Neural cell (in vitro differentiated cells): ENCODE results near the gene GLTP. TPM values are rescaled to one million over a fixed set of nuclear protein-coding genes. Genes with fewer than 3 reads are reported as not detected.

Source experiments
- H2AFZ ChIP-seq: fragments of 200-600, 300-800 bp; sonication (generic), shearing (Covaris generic); 2 replicates; pipeline ENCODE4 v1.6.0; 2014; ENCODE audit warnings: low read depth, mild to moderate bottlenecking, antibody characterized with exemption, low read length, moderate library complexity
- H3F3A ChIP-seq: fragments of 200-600 bp; shearing (Covaris generic); 2 replicates; pipeline ENCODE4 v1.6.1; 2016; ENCODE audit warnings: mild to moderate bottlenecking, moderate library complexity, mixed read lengths, antibody characterized with exemption, low read length; ENCODE audit not compliant: insufficient read depth, poor library complexity, severe bottlenecking
- H3K27ac ChIP-seq: fragments of 200-600, 300-800 bp; sonication (generic), shearing (Covaris generic); 2 replicates; pipeline ENCODE4 v1.5.1; 2014; ENCODE audit warnings: mild to moderate bottlenecking, low read length, moderate library complexity
- H3K27me3 ChIP-seq: fragments of 300-800, 200-600 bp; sonication (generic), shearing (Covaris generic); 2 replicates; pipeline ENCODE4 v1.6.0; 2014; ENCODE audit warnings: mild to moderate bottlenecking, low read depth, low read length, moderate library complexity; ENCODE audit not compliant: insufficient read depth
- H3K36me3 ChIP-seq: fragments of 300-800, 200-600 bp; sonication (generic), shearing (Covaris generic); 2 replicates; pipeline ENCODE4 v1.5.1; 2014; ENCODE audit warnings: mild to moderate bottlenecking, antibody characterized with exemption, low read length, moderate library complexity; ENCODE audit not compliant: insufficient read depth
- H3K4me2 ChIP-seq: fragments of 300-800, 200-600 bp; sonication (generic), shearing (Covaris generic); 2 replicates; pipeline ENCODE4 v1.6.0; 2014; ENCODE audit warnings: mild to moderate bottlenecking, low read length
- H3K4me3 ChIP-seq: fragments of 300-800, 200-600 bp; sonication (generic), shearing (Covaris generic); 2 replicates; pipeline ENCODE4 v1.5.1; 2014; ENCODE audit warnings: mild to moderate bottlenecking, low read length, moderate library complexity
- H3K79me2 ChIP-seq: fragments of 200-600 bp; shearing (Covaris generic); replicated peaks from 2 replicates; pipeline ENCODE4 v1.6.0; 2014; ENCODE audit warnings: mild to moderate bottlenecking, low read length, moderate library complexity; ENCODE audit not compliant: insufficient read depth
- H3K9ac ChIP-seq: fragments of 300-800, 200-600 bp; sonication (generic), shearing (Covaris generic); 2 replicates; pipeline ENCODE4 v1.6.1; 2016; ENCODE audit warnings: mild to moderate bottlenecking, low read length, mixed read lengths
- H3K9me2 ChIP-seq: fragments of 200-600 bp; shearing (Covaris generic); 2 replicates; pipeline ENCODE4 v1.6.1; 2016; ENCODE audit warnings: mild to moderate bottlenecking, low read length, mixed read lengths; ENCODE audit not compliant: insufficient read depth
- H3K9me3 ChIP-seq: fragments of 200-600, 300-800 bp; sonication (generic), shearing (Covaris generic); 2 replicates; pipeline ENCODE4 v1.6.1; 2016; ENCODE audit warnings: mild to moderate bottlenecking, mixed run types, low read length, moderate library complexity, mixed read lengths
- H4K20me1 ChIP-seq: fragments of 200-600 bp; shearing (Covaris generic); 2 replicates; pipeline ENCODE4 v1.6.1; 2016; ENCODE audit warnings: mild to moderate bottlenecking, mixed run types; ENCODE audit not compliant: insufficient read depth
- CTCF ChIP-seq: fragments of 450-650 bp; IDR thresholded peaks from 2 replicates; pipeline ENCODE4 v1.5.1; 2014; ENCODE audit warnings: antibody characterized with exemption, mild to moderate bottlenecking, moderate library complexity; ENCODE audit not compliant: poor library complexity, severe bottlenecking
- EP300 ChIP-seq: fragments of 450-650 bp; conservative IDR thresholded peaks from 2 replicates; pipeline ENCODE4 v1.6.1; 2014; ENCODE audit warnings: antibody characterized with exemption, mild to moderate bottlenecking, moderate library complexity; ENCODE audit not compliant: poor library complexity, severe bottlenecking
- EZH2 ChIP-seq: fragments of 200-600, 300-800 bp; shearing (Covaris generic), sonication (generic); IDR thresholded peaks from 2 replicates; pipeline ENCODE4 v1.6.1; 2014; ENCODE audit warnings: antibody characterized with exemption, low read length, borderline replicate concordance, mild to moderate bottlenecking; ENCODE audit not compliant: insufficient read depth, poor library complexity, severe bottlenecking
- MXI1 ChIP-seq: fragments of 450-650 bp; conservative IDR thresholded peaks from 2 replicates; pipeline ENCODE4 v1.6.1; 2014; ENCODE audit warnings: antibody characterized with exemption, mild to moderate bottlenecking; ENCODE audit not compliant: poor library complexity, severe bottlenecking
- POLR2AphosphoS5 ChIP-seq: IDR thresholded peaks from 2 replicates; pipeline ENCODE4 v1.6.1; 2012
- RAD21 ChIP-seq: fragments of 450-650 bp; conservative IDR thresholded peaks from 2 replicates; pipeline ENCODE4 v1.6.1; 2014; ENCODE audit warnings: antibody characterized with exemption, mild to moderate bottlenecking, moderate library complexity
- SMC3 ChIP-seq: fragments of 450-650 bp; conservative IDR thresholded peaks from 2 replicates; pipeline ENCODE4 v1.6.1; 2014; ENCODE audit warnings: antibody characterized with exemption, mild to moderate bottlenecking, moderate library complexity; ENCODE audit not compliant: poor library complexity
- TAF1 ChIP-seq: IDR thresholded peaks from 2 replicates; pipeline ENCODE4 v1.6.1; 2012; ENCODE audit warnings: low read depth
- polyA plus RNA-seq: library from polyadenylated mRNA; depleted of rRNA; stranded (reverse); fragments of >200 nt; gene quantifications from 2 replicates; pipeline ENCODE4 v1.2.3, GENCODE V29; 2014
- TF ChIP-seq, protein P1 (sequence below): IDR thresholded peaks from 2 replicates; pipeline ENCODE4 v1.6.1; 2012; ENCODE audit warnings: borderline replicate concordance

Gene GLTP
- polyA plus RNA-seq, 1 donor from 2014 or later = 25.0 TPM

DNA sequence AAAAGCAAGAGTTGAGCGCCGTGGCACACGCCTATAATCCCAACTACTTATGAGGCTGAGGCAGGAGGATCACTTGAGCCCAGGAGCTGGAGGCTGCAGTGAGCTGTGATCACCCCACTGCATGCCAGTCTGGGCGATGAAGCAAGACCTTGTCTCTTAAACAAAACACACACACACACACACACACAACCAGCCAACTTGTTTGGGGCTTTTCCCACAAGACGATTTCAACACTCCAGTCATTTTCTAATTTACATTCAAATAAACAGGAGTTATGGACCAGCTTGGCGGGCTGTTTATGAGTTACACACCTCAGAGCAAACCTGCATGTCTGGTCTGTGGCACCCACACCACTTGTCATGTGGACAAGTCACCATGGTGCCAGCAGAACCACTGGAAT lies 6.7 kb downstream of the GLTP start:
- Histone ChIP-seq H3F3A (no peaks in the 10 kb centered on the region), H3K27ac (no peak overlapping the region), H3K79me2 (peaks cover 13% of the 10 kb centered on the region), H4K20me1 (no peaks in the 10 kb centered on the region), H2AFZ (no peak overlapping the region), H3K9ac (no peak overlapping the region), H3K9me3 (no peaks in the 10 kb centered on the region), H3K4me2 (no peak overlapping the region), H3K9me2 (no peaks in the 10 kb centered on the region), H3K36me3 (no peaks in the 10 kb centered on the region), H3K27me3 (no peaks in the 10 kb centered on the region), H3K4me3 (no peak overlapping the region)
- TF ChIP-seq, protein P1, sequence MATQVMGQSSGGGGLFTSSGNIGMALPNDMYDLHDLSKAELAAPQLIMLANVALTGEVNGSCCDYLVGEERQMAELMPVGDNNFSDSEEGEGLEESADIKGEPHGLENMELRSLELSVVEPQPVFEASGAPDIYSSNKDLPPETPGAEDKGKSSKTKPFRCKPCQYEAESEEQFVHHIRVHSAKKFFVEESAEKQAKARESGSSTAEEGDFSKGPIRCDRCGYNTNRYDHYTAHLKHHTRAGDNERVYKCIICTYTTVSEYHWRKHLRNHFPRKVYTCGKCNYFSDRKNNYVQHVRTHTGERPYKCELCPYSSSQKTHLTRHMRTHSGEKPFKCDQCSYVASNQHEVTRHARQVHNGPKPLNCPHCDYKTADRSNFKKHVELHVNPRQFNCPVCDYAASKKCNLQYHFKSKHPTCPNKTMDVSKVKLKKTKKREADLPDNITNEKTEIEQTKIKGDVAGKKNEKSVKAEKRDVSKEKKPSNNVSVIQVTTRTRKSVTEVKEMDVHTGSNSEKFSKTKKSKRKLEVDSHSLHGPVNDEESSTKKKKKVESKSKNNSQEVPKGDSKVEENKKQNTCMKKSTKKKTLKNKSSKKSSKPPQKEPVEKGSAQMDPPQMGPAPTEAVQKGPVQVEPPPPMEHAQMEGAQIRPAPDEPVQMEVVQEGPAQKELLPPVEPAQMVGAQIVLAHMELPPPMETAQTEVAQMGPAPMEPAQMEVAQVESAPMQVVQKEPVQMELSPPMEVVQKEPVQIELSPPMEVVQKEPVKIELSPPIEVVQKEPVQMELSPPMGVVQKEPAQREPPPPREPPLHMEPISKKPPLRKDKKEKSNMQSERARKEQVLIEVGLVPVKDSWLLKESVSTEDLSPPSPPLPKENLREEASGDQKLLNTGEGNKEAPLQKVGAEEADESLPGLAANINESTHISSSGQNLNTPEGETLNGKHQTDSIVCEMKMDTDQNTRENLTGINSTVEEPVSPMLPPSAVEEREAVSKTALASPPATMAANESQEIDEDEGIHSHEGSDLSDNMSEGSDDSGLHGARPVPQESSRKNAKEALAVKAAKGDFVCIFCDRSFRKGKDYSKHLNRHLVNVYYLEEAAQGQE = no peak
- no peak for TF ChIP-seq TAF1
- no peak for TF ChIP-seq POLR2AphosphoS5
- TF ChIP-seq MXI1 = no peak
- no peak for TF ChIP-seq EP300
- no peak for TF ChIP-seq EZH2
- no peak for TF ChIP-seq RAD21
- TF ChIP-seq CTCF = no peak
- no peak for TF ChIP-seq SMC3

- Histone ChIP-seq H3K36me3 (no peaks in the 10 kb centered on the region), H3K9me2 (no peaks in the 10 kb centered on the region), H3K9ac (no peak overlapping the region), H3K4me3 (no peak overlapping the region), H3K27me3 (no peaks in the 10 kb centered on the region), H3K4me2 (no peak overlapping the region), H3K9me3 (no peaks in the 10 kb centered on the region), H3K79me2 (peaks cover 5% of the 10 kb centered on the region), H4K20me1 (no peaks in the 10 kb centered on the region), H3K27ac (no peak overlapping the region), H2AFZ (no peak overlapping the region), H3F3A (no peaks in the 10 kb centered on the region)
- TF ChIP-seq POLR2AphosphoS5 = no peak
- no peak for TF ChIP-seq SMC3
- TF ChIP-seq CTCF = no peak
- TF ChIP-seq, protein P1 = no peak
- no peak for TF ChIP-seq EP300
- TF ChIP-seq RAD21 = no peak
- no peak for TF ChIP-seq EZH2
- TF ChIP-seq TAF1 = no peak
- no peak for TF ChIP-seq MXI1
Measured at GRCh38 chr12:109871668-109872314, 8.6 kb downstream of the GLTP start.
